Neural cell (in vitro differentiated cells): Measurements from ENCODE around the gene BNIP3.

Experiments
- CTCF ChIP-seq: fragments of 450-650 bp; IDR thresholded peaks from 2 replicates; pipeline ENCODE4 v1.5.1; 2014; ENCODE audit warnings: antibody characterized with exemption, mild to moderate bottlenecking, moderate library complexity; ENCODE audit not compliant: poor library complexity, severe bottlenecking
- EP300 ChIP-seq: fragments of 450-650 bp; conservative IDR thresholded peaks from 2 replicates; pipeline ENCODE4 v1.6.1; 2014; ENCODE audit warnings: antibody characterized with exemption, mild to moderate bottlenecking, moderate library complexity; ENCODE audit not compliant: poor library complexity, severe bottlenecking
- EZH2 ChIP-seq: fragments of 200-600, 300-800 bp; shearing (Covaris generic), sonication (generic); IDR thresholded peaks from 2 replicates; pipeline ENCODE4 v1.6.1; 2014; ENCODE audit warnings: antibody characterized with exemption, low read length, borderline replicate concordance, mild to moderate bottlenecking; ENCODE audit not compliant: insufficient read depth, poor library complexity, severe bottlenecking
- MXI1 ChIP-seq: fragments of 450-650 bp; conservative IDR thresholded peaks from 2 replicates; pipeline ENCODE4 v1.6.1; 2014; ENCODE audit warnings: antibody characterized with exemption, mild to moderate bottlenecking; ENCODE audit not compliant: poor library complexity, severe bottlenecking
- POLR2AphosphoS5 ChIP-seq: IDR thresholded peaks from 2 replicates; pipeline ENCODE4 v1.6.1; 2012
- RAD21 ChIP-seq: fragments of 450-650 bp; conservative IDR thresholded peaks from 2 replicates; pipeline ENCODE4 v1.6.1; 2014; ENCODE audit warnings: antibody characterized with exemption, mild to moderate bottlenecking, moderate library complexity
- SMC3 ChIP-seq: fragments of 450-650 bp; conservative IDR thresholded peaks from 2 replicates; pipeline ENCODE4 v1.6.1; 2014; ENCODE audit warnings: antibody characterized with exemption, mild to moderate bottlenecking, moderate library complexity; ENCODE audit not compliant: poor library complexity
- TAF1 ChIP-seq: IDR thresholded peaks from 2 replicates; pipeline ENCODE4 v1.6.1; 2012; ENCODE audit warnings: low read depth
- TF ChIP-seq, protein P1 (sequence below): IDR thresholded peaks from 2 replicates; pipeline ENCODE4 v1.6.1; 2012; ENCODE audit warnings: borderline replicate concordance

- TF ChIP-seq RAD21 (no peak), CTCF (no peak), EZH2 (no peak), POLR2AphosphoS5 (no peak), MXI1 (no peak), TAF1 (no peak), EP300 (no peak), SMC3 (no peak)
- TF ChIP-seq, protein P1, sequence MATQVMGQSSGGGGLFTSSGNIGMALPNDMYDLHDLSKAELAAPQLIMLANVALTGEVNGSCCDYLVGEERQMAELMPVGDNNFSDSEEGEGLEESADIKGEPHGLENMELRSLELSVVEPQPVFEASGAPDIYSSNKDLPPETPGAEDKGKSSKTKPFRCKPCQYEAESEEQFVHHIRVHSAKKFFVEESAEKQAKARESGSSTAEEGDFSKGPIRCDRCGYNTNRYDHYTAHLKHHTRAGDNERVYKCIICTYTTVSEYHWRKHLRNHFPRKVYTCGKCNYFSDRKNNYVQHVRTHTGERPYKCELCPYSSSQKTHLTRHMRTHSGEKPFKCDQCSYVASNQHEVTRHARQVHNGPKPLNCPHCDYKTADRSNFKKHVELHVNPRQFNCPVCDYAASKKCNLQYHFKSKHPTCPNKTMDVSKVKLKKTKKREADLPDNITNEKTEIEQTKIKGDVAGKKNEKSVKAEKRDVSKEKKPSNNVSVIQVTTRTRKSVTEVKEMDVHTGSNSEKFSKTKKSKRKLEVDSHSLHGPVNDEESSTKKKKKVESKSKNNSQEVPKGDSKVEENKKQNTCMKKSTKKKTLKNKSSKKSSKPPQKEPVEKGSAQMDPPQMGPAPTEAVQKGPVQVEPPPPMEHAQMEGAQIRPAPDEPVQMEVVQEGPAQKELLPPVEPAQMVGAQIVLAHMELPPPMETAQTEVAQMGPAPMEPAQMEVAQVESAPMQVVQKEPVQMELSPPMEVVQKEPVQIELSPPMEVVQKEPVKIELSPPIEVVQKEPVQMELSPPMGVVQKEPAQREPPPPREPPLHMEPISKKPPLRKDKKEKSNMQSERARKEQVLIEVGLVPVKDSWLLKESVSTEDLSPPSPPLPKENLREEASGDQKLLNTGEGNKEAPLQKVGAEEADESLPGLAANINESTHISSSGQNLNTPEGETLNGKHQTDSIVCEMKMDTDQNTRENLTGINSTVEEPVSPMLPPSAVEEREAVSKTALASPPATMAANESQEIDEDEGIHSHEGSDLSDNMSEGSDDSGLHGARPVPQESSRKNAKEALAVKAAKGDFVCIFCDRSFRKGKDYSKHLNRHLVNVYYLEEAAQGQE, result no peak
Measured at GRCh38 chr10:131970946-131971345, 10.8 kb downstream of the BNIP3 start.
